ENCODE results near the gene ZNF662.

The ZNF662 gene

GRCh38 chr3:42891042-42891441 lies 14.9 kb upstream of the ZNF662 start:
- no peak for DNase-seq

GRCh38 chr3:42892169-42892568 lies 13.8 kb upstream of the ZNF662 start:
- no peak for DNase-seq

GRCh38 chr3:42892807-42893206 lies 13.1 kb upstream of the ZNF662 start:
- DNase-seq: no peak

DNA sequence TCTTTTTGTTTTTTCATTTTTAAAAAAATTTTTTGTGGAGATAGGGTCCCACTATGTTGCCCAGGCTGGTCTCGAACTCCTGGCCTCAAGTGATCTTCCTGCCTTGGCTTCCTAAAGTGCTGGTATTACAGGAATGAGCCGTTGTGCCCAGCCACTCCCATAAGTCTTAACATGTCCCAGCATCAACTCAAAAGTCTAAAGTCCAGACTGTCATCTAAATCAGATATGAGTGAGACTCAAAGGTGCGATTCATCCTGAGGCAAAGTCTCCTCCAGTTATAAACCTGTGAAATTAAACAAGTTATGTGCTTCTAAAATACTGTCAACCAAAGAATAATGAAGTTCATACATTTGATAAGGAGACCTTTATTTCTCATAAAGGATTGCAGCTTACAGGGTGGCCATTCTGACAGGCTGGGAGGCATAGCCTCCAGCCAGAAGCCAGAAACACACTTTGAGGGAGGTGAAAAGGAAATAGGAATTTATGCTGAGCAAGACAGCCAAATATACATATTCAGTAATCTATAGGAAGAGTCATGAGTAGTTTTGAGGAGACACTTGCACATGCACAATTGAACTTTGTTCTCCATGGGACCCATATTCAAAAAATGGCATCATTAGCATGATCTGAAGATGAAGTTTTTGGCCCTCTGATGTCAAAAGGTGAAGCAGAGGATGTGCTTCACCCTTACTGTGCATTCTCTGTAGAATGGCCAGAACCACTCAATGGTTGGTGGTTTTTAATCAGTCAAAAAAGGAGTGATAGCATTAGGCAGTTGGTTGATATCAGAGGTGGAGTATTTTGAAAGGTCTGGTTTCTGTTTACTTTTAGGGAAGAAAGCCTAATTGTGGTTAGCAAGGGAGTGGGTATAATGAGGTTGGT lies 11.0 kb upstream of the ZNF662 start:
- DNase-seq: no peak

- DNase-seq: no peak
Observed at GRCh38 chr3:42895580-42895868, 10.4 kb upstream of the ZNF662 start.

GRCh38 chr3:42898896-42899675 lies 6.9 kb upstream of the ZNF662 start:
- no peak for DNase-seq

DNA sequence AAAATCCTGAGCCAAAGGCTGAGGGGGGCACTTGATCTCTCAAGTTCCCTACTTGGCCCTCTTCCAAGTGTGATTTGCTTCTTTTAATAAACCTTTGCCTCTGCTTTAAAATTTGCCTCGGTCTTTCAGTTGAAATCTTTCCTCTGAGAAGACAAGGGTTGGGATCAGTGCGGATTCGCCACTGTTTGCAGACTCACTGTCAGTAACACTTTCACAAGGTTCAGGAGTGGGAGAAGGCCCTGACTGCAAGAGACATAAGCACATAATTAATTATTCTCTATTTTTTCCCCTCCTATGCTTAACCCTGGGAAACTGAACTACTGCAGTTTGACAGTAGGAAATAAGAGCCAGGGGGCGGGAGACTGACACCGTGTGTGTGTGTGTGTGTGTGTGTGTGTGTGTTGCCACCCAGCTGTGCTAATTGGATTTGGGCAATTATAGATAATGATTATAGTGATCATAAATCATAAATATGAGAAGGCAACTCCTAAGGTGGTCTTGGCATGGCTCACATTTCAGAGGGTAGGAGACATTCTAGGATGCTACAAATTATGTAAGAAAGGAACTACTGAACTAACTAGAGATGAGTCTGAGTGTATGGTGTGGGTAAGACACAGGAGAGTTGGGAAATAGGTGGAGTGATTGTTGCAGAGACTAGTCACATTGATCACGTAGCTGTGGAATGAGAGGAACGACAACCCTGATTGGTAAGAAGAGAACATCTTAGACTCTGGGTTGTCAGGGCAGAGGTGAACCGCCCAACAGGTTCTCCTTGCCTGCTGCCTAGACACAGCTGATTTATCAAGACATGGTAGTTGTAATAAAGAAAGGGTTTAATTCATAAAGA lies 5.5 kb upstream of the ZNF662 start:
- no peak for DNase-seq

DNA sequence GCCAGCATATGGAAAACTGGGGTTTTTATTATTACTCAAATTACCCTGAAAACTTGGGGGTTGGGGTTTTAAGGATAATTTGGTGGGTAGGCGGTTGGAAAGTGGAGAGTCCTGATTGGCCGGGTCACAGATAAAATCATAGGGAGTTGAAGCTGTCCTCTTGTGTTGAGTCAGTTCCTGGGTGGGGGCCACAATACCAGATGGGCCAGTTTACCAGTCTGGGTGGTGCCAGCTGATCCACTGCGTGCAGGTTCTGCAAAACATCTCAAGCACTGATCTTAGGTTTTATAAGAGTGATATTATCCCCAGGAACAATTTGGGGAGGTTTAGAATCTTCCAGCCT lies 4.9 kb upstream of the ZNF662 start:
- no peak for DNase-seq

- no peak for DNase-seq
Observed at GRCh38 chr3:42902257-42902656, 3.7 kb upstream of the ZNF662 start.

GRCh38 chr3:42904076-42904475 lies 1.9 kb upstream of the ZNF662 start:
- DNase-seq: no peak

GRCh38 chr3:42905740-42906069 lies 237 bp upstream of the ZNF662 start:
- DNase-seq: no peak

- DNase-seq: no peak
Observed at GRCh38 chr3:42906848-42907183, 874 bp downstream of the ZNF662 start.

DNA sequence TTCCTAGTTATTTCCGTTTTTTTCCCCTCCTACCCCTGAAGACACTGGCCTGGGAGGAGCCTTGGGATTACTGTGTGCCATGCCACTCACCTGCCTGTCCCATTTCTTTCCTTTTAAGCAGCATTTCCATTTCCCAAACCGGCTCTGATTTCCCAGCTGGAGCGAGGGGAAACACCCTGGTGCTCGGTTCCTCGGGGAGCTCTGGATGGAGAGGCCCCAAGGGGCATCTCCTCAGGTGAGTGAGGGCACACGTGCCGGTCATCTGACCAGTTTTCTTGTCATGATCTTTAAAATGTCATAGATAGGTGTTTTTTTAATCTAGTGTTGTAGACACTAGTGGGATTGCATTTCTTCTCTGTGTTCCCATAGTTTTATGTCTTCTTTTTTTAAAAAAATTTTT lies 2.7 kb downstream of the ZNF662 start:
- DNase-seq: no peak

DNA sequence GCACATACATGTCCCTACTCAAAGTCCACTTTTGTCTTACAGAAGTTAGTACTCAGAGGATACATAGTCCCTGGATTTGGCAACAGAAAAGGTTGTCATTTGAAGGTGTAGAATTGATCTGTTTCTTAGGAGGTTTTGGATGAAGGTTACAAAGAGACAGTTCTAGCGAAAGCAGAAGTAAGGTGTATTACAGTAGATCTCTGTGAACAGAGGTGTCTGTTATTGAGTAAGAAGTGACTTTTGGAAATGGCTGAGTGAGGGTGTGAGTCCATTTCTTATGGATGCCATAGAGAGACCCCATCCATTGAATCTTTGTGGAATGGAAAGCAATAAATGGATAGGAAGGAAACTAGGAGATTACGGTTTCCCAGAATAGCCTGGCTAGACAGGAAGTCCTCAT lies 5.6 kb downstream of the ZNF662 start:
- DNase-seq: no peak

- DNase-seq: no peak
Observed at GRCh38 chr3:42914771-42915515, 9.0 kb downstream of the ZNF662 start.

GRCh38 chr3:42923606-42924005 lies 17.7 kb downstream of the ZNF662 start:
- no peak for DNase-seq

- DNase-seq: no peak
Observed at GRCh38 chr3:42926310-42926709, 20.4 kb downstream of the ZNF662 start.

- no peak for DNase-seq
Observed at GRCh38 chr3:42934111-42934510, 28.2 kb downstream of the ZNF662 start.

- DNase-seq: no peak
Observed at GRCh38 chr3:42934910-42935309, 29.0 kb downstream of the ZNF662 start.

- DNase-seq: no peak
Observed at GRCh38 chr3:42935472-42935871, 29.5 kb downstream of the ZNF662 start.

- peak; percentile 63 for DNase-seq
Observed at GRCh38 chr3:42936157-42936981, 30.4 kb downstream of the ZNF662 start.

DNA sequence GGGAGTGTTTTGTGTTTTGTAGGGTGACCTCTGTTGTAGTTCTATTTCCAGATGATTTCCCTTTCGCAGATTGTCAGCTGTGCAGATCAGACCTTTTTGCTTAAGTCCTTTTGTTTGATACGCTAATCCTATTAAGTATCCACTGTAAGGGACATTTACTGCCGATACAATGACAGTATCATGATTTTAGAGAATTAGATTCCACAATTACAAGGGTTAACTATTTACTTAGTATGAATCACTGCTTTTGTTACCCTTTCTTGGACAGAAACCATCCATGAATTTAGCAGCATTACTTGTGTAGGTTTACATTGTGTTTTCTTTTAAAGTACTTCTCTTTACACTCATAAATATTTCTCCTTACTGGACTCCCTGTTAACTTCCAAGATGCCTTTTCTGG lies 31.4 kb downstream of the ZNF662 start:
- DNase-seq: no peak
